NCI-H146 (cell line): ENCODE results near the gene ATG10.

Experiments used
- DNase-seq: peaks from one replicate; lab custom pipeline; 2025; lab: John Stamatoyannopoulos, UW

The ATG10 gene

GRCh38 chr5:82276800-82277612 is 305.2 kb downstream of the ATG10 start:
- no peak for DNase-seq

- no peak for DNase-seq
Observed at GRCh38 chr5:82277613-82277986, 305.8 kb downstream of the ATG10 start.

- DNase-seq: peak; percentile 86
Observed at GRCh38 chr5:82277987-82278710, 306.3 kb downstream of the ATG10 start, which contains the start of gene RPS23. TSS of gene RPS23 (minus strand) at chr5:82278354. CDS start at chr5:82278323, 31 bp downstream.

GRCh38 chr5:82278711-82279370 is 307.0 kb downstream of the ATG10 start:
- no peak for DNase-seq

- no peak for DNase-seq
Observed at GRCh38 chr5:82283893-82284292, 312.1 kb downstream of the ATG10 start.

GRCh38 chr5:82285206-82285605 is 313.4 kb downstream of the ATG10 start:
- DNase-seq: no peak

GRCh38 chr5:82287625-82288024 is 315.8 kb downstream of the ATG10 start:
- DNase-seq: no peak

GRCh38 chr5:82290005-82290404 is 318.2 kb downstream of the ATG10 start:
- DNase-seq: no peak

GRCh38 chr5:82290908-82291307 is 319.1 kb downstream of the ATG10 start:
- DNase-seq: no peak

GRCh38 chr5:82291420-82291819 is 319.6 kb downstream of the ATG10 start:
- DNase-seq: no peak

GRCh38 chr5:82295144-82295543 is 323.3 kb downstream of the ATG10 start:
- no peak for DNase-seq

GRCh38 chr5:82295959-82296531 is 324.2 kb downstream of the ATG10 start:
- no peak for DNase-seq

- DNase-seq: no peak
Observed at GRCh38 chr5:82296929-82297328, 325.1 kb downstream of the ATG10 start.

GRCh38 chr5:82297711-82298110 is 325.9 kb downstream of the ATG10 start:
- no peak for DNase-seq

GRCh38 chr5:82298668-82299067 is 326.8 kb downstream of the ATG10 start:
- DNase-seq: no peak

- DNase-seq: no peak
Observed at GRCh38 chr5:82301190-82301589, 329.4 kb downstream of the ATG10 start.
